Activated CD8-positive, alpha-beta memory T cell treated with anti-CD3 and anti-CD28 coated beads for 36 hours (primary cell): ENCODE results near the gene YLPM1. TPM values are rescaled to one million over a fixed set of nuclear protein-coding genes. Genes with fewer than 3 reads are reported as not detected.

Experiments
- CTCF ChIA-PET: fragments of 350-600 bp; sonication (Branson Sonifier 250); formaldehyde crosslinking; loops from one replicate; lab custom pipeline; 2021; ENCODE audit warnings: antibody characterized with exemption; lab: Charles Lee
- POLR2A ChIA-PET: fragments of 350-600 bp; sonication (Branson Sonifier 250); formaldehyde crosslinking; loops from one replicate; lab custom pipeline; 2021; ENCODE audit warnings: antibody characterized with exemption; lab: Charles Lee
- total RNA-seq, 2 experiments: library from RNA; stranded (reverse); gene quantifications; one replicate each; pipeline ENCODE4 v1.2.3, GENCODE V29; 2021

YLPM1 gene
- total RNA-seq, 2 experiments from 2014 or later = 50.2 to 52.9 TPM

- ChIA-PET POLR2A (interaction anchor here (0.6 to 1.6 kb wide), 4 partner anchors 22 to 120 kb away, joined by 3 to 6 read pairs (median 4); partner anchors contain the start of genes EIF2B2 and YLPM1), CTCF (interaction anchor here (0.7 to 2.5 kb wide), 9 partner anchors 14 to 341 kb away, joined by 3 to 20 read pairs (median 4); no protein-coding TSS in a partner anchor)
Measured at GRCh38 chr14:74882103-74882920, 119.2 kb downstream of the YLPM1 start.

Other genes starting within 250 kb of the YLPM1 start
- gene LTBP2, start 151.1 kb upstream of the YLPM1 start, total RNA-seq = under 1 TPM; 0.02 to 0.11 TPM
- gene AREL1, start 50.2 kb upstream of the YLPM1 start, total RNA-seq = 10 to 100 TPM; 37.5 to 37.8 TPM
- 10 to 100 TPM; 83.0 to 90.5 TPM for gene FCF1, start 50.2 kb upstream of the YLPM1 start, total RNA-seq
- under 1 TPM; 0.50 to 0.76 TPM for gene PROX2, start 112.8 kb downstream of the YLPM1 start, total RNA-seq
- 100 to 1,000 TPM; 144 to 156 TPM for gene DLST, start 118.6 kb downstream of the YLPM1 start, total RNA-seq
- gene RPS6KL1, start 159.9 kb downstream of the YLPM1 start, total RNA-seq = 1 to 10 TPM; 5.0 TPM
- gene PGF, start 192.3 kb downstream of the YLPM1 start, total RNA-seq = under 1 TPM in 1 of 2 experiments, not detected in 1; 0.17 TPM
- gene EIF2B2, start 239.6 kb downstream of the YLPM1 start, total RNA-seq = 10 to 100 TPM; 62.6 to 64.1 TPM